HepG2 (cell line): ENCODE results near the gene PTPN18. TPM values are rescaled to one million over a fixed set of nuclear protein-coding genes. Genes with fewer than 3 reads are reported as not detected.

Source experiments
- ATAC-seq: fragments of 200-7000 bp; cut with Tn5 transposase; 3 replicates; pipeline ENCODE4 v1.9.1; 2020; ENCODE audit warnings: mild to moderate bottlenecking, moderate library complexity
- BruUV-seq: library from RNA; stranded (reverse); fragments of 400-500 nt; replicated peaks from 2 replicates; lab custom pipeline; 2021; lab: Mats Ljungman, UMichigan
- CTCF ChIA-PET: fragments of 300-600 bp; formaldehyde crosslinking; extraction: SDS; loops from one replicate; lab custom pipeline; 2021; ENCODE audit warnings: low total read pairs, inconsistent platforms, low intra/inter-chr PET ratio; lab: Yijun Ruan, JAX
- POLR2A ChIA-PET: fragments of 350-600 bp; sonication (Branson Sonifier 250); formaldehyde crosslinking; loops from one replicate; lab custom pipeline; 2020; ENCODE audit warnings: antibody characterized with exemption, inconsistent platforms; lab: Yijun Ruan, JAX
- DNase-seq: peaks from one replicate; pipeline ENCODE4 v3.0.0-alpha.2; 2015; ENCODE audit warnings: low spot score
- FAIRE-seq: peaks from 3 replicates; lab custom pipeline; 2011; peaks lifted over from hg19 to GRCh38; lab: Jason Lieb, UNC
- H2AFZ ChIP-seq: one replicate; pipeline ENCODE4 v1.6.1; 2011; ENCODE audit warnings: low read length, inconsistent platforms
- H3K27ac ChIP-seq: fragments of 300-600 bp; 3 replicates; pipeline ENCODE4 v1.8.0; 2011; ENCODE audit warnings: mixed run types, mild to moderate bottlenecking, mixed read lengths, low read length, inconsistent platforms; ENCODE audit not compliant: insufficient read depth; ENCODE audit errors: extremely low read length
- H3K27me3 ChIP-seq, 2 experiments: fragments of 200-600 bp in 1 of 2; 2 replicates in 1 of 2; 3 replicates in 1 of 2; pipeline versions ENCODE4 v1.6.0 to v1.8.0; 2011; ENCODE audit warnings: low read length in 2 of 2, mild to moderate bottlenecking in 2 of 2, moderate library complexity in 2 of 2, inconsistent platforms in 1 of 2; ENCODE audit not compliant: insufficient read depth in 2 of 2, control insufficient read depth in 1 of 2
- H3K36me3 ChIP-seq, 2 experiments: fragments of 200-600 bp in 1 of 2; replicated peaks in 1 of 2; 2 replicates in 1 of 2; 3 replicates in 1 of 2; pipeline versions ENCODE4 v1.5.1 to v1.8.0; 2011; ENCODE audit warnings: low read length in 2 of 2, inconsistent platforms in 1 of 2; ENCODE audit not compliant: insufficient read depth in 2 of 2, control insufficient read depth in 1 of 2
- H3K4me1 ChIP-seq: 2 replicates; pipeline ENCODE4 v1.5.1; 2012; ENCODE audit warnings: low read length, inconsistent platforms; ENCODE audit not compliant: insufficient read depth
- H3K4me2 ChIP-seq: 2 replicates; pipeline ENCODE4 v1.6.0; 2011; ENCODE audit warnings: low read depth, low read length, inconsistent platforms
- H3K4me3 ChIP-seq, 3 experiments: fragments of 200-600 bp in 1 of 3; sonication (generic), shearing (Covaris generic) in 1 of 3; replicated peaks in 1 of 3; 2 replicates each; pipeline ENCODE4 v1.5.1; 2011 to 2016; ENCODE audit warnings: low read length in 3 of 3, inconsistent platforms in 2 of 3, low read depth in 2 of 3, mild to moderate bottlenecking in 2 of 3, control low read depth in 1 of 3, mixed read lengths in 1 of 3; ENCODE audit not compliant: insufficient read depth in 1 of 3
- H3K79me2 ChIP-seq: one replicate; pipeline ENCODE4 v1.6.1; 2011; ENCODE audit warnings: low read length, inconsistent platforms; ENCODE audit not compliant: insufficient read depth
- H3K9ac ChIP-seq: 2 replicates; pipeline ENCODE4 v1.6.0; 2011; ENCODE audit warnings: mild to moderate bottlenecking, low read depth, low read length, inconsistent platforms; ENCODE audit not compliant: insufficient read depth
- H3K9me3 ChIP-seq: 2 replicates; pipeline ENCODE4 v1.5.1; 2012; ENCODE audit warnings: mild to moderate bottlenecking, low read length
- H4K20me1 ChIP-seq: 2 replicates; pipeline ENCODE4 v1.6.0; 2011; ENCODE audit warnings: inconsistent platforms, mild to moderate bottlenecking, low read length, moderate library complexity; ENCODE audit not compliant: insufficient read depth
- CBX2 ChIP-seq, 2 experiments: fragments of 200-600 bp in 1 of 2; sonication (generic); formaldehyde crosslinking in 1 of 2; IDR thresholded peaks; 2 replicates each; pipeline versions ENCODE4 v1.7.0 to v1.8.1; 2018 to 2022; ENCODE audit warnings: low read depth in 2 of 2, low read length in 1 of 2, mild to moderate bottlenecking in 1 of 2, missing genetic modification reagents in 1 of 2
- MEIS2 ChIP-seq: sonication (generic); formaldehyde crosslinking; IDR thresholded peaks from 2 replicates; pipeline ENCODE4 v1.9.0; 2021; ENCODE audit warnings: mild to moderate bottlenecking, missing genetic modification reagents
- NPAS2 ChIP-seq: sonication (generic); formaldehyde crosslinking; IDR thresholded peaks from 2 replicates; pipeline ENCODE4 v1.8.0; 2022; ENCODE audit warnings: mild to moderate bottlenecking, missing genetic modification reagents, borderline replicate concordance
- SMYD3 ChIP-seq: sonication (generic); formaldehyde crosslinking; IDR thresholded peaks from 2 replicates; pipeline ENCODE4 v1.8.1; 2023; ENCODE audit warnings: mild to moderate bottlenecking, missing genetic modification reagents
- TBP ChIP-seq: sonication (generic); formaldehyde crosslinking; IDR thresholded peaks from 2 replicates; pipeline ENCODE4 v1.5.0; 2020; ENCODE audit warnings: missing genetic modification reagents
- TCF7 ChIP-seq: sonication (generic); IDR thresholded peaks from 2 replicates; pipeline ENCODE4 v1.6.1; 2016; ENCODE audit warnings: antibody characterized with exemption, low read depth
- ZFY ChIP-seq: sonication (generic); formaldehyde crosslinking; IDR thresholded peaks from 2 replicates; pipeline ENCODE4 v1.4.0; 2020; ENCODE audit warnings: missing genetic modification reagents
- ZNF180 ChIP-seq: sonication (generic); formaldehyde crosslinking; IDR thresholded peaks from 2 replicates; pipeline ENCODE4 v1.4.0; 2020; ENCODE audit warnings: low read depth, missing genetic modification reagents, borderline replicate concordance
- ZNF326 ChIP-seq: sonication (generic); formaldehyde crosslinking; IDR thresholded peaks from 2 replicates; pipeline ENCODE4 v1.4.0; 2020; ENCODE audit warnings: missing genetic modification reagents, borderline replicate concordance
- ZNF451 ChIP-seq: sonication (generic); formaldehyde crosslinking; IDR thresholded peaks from 2 replicates; pipeline ENCODE4 v1.5.0; 2020; ENCODE audit warnings: mild to moderate bottlenecking, missing genetic modification reagents
- ZNF543 ChIP-seq: sonication (generic); formaldehyde crosslinking; IDR thresholded peaks from 2 replicates; pipeline ENCODE4 v1.4.0; 2020; ENCODE audit warnings: mild to moderate bottlenecking, missing genetic modification reagents
- ZNF841 ChIP-seq: sonication (generic); formaldehyde crosslinking; IDR thresholded peaks from 2 replicates; pipeline ENCODE4 v1.8.1; 2023; ENCODE audit warnings: missing genetic modification reagents, borderline replicate concordance
- WGBS: methylation state at CpG from one replicate; pipeline ENCODE4 v1.1.6; 2017; ENCODE audit warnings: low lambda C conversion rate; 5-methylcytosine and 5-hydroxymethylcytosine counted together
- in situ Hi-C: cut with HindIII; loops from 2 replicates; pipeline ENCODE4 v1.10.0; 2017; ENCODE audit warnings: low pct_unique_long_range_greater_than_20kb; ENCODE audit not compliant: extremely low pct_ligation_motif_present
- intact Hi-C: fragments of 100-400 bp; cut with micrococcal nuclease; formaldehyde crosslinking; loops from one replicate; pipeline ENCODE4 v1.10.0; 2022; ENCODE audit not compliant: unreplicated experiment
- polyA plus RNA-seq, 8 experiments: library from polyadenylated mRNA; depleted of rRNA in 3 of 8; stranded (reverse) in 7 of 8; unstranded in 1 of 8; fragments of >200 nt; fragmentation: Illumina TruSeq in 4 of 8; extraction: Trizol in 4 of 8; gene quantifications; 2 replicates each; pipeline versions ENCODE4 v1.2.1 to v1.2.3, GENCODE V29; 2011 to 2016; ENCODE audit warnings: low read depth in 4 of 8, missing spikeins in 1 of 8, mixed read lengths in 1 of 8; ENCODE audit not compliant: insufficient read depth in 1 of 8
- total RNA-seq, 5 experiments: library from RNA; depleted of rRNA; stranded (reverse); fragments of >200 nt; fragmentation: Illumina TruSeq; extraction: Trizol; gene quantifications; 2 replicates each; pipeline ENCODE4 v1.2.3, GENCODE V29; 2016; ENCODE audit warnings: low read depth in 1 of 5

PTPN18 gene
- total and polyA plus RNA-seq, 2 of the 13 experiments (the other 11 are each of a cell fraction or from before 2014, with no cell fraction given), result 14.8 to 39.6 TPM

- Histone ChIP-seq H3K36me3 (peaks cover 31 to 45% of the 10 kb centered on the region in 2 experiments), H3K4me2 (no peak overlapping the region), H3K27me3 (peaks cover 0 to 4% of the 10 kb centered on the region in 2 experiments; a peak in 1 of 5 replicates), H3K27ac (no peak overlapping the region), H3K4me3 (no peak overlapping the region), H3K79me2 (peaks cover 23% of the 10 kb centered on the region), H3K9me3 (no peaks in the 10 kb centered on the region), H3K4me1 (peaks cover 23% of the 10 kb centered on the region), H2AFZ (no peak overlapping the region), H4K20me1 (no peaks in the 10 kb centered on the region; the same call in 1 of the 2 replicates), H3K9ac (no peak overlapping the region)
- POLR2A ChIA-PET, result interaction anchor here (4.6 kb wide), 1 partner anchor 9 kb away, joined by 120 read pairs; the partner anchor contains the start of gene PTPN18
- DNase-seq (no peak), ATAC-seq (no peak), FAIRE-seq (no peak)
- TF ChIP-seq ZNF326 (CRISPR knock-in tag) (no peak), ZNF451 (CRISPR knock-in tag) (no peak), ZNF180 (CRISPR knock-in tag) (no peak), ZNF543 (CRISPR knock-in tag) (no peak), SMYD3 (CRISPR knock-in tag) (no peak), TBP (no peak), ZFY (CRISPR knock-in tag) (no peak), TCF7 (no peak), MEIS2 (CRISPR knock-in tag) (no peak), CBX2 (IDR thresholded peaks at IDR 0.05; ENCODE audit: low read depth, low read length) (no peak), CBX2 (CRISPR knock-in tag; IDR thresholded peaks at IDR 0.05; ENCODE audit: low read depth) (no peak), ZNF841 (CRISPR knock-in tag) (no peak), NPAS2 (CRISPR knock-in tag) (no peak)
- intact Hi-C loops, result no loop called here
- BruUV-seq, result no TSS peak
- in situ Hi-C loops, result no loop called here
- CTCF ChIA-PET, result no interaction called here
- 98% methylated on average over 13 of the region's 13 CpGs for WGBS
These were observed 10.8 kb upstream of the PTPN18 start for GRCh38 chr2:130345091-130345490.
